ENCODE data around the gene ZCCHC14. TPM values are rescaled to one million over a fixed set of nuclear protein-coding genes. Genes with fewer than 3 reads are reported as not detected.

Gene ZCCHC14
- total and polyA plus RNA-seq, 10 of the 15 experiments (the other 5 are each of a cell fraction or from before 2014, with no cell fraction given): 0.02 to 0.26 (median 0.05) TPM; not detected in 3

- no peak overlapping the region for H3K4me2 ChIP-seq (ENCODE audit: control insufficient read depth, insufficient read depth)
- H3K4me1 ChIP-seq (ENCODE audit: control insufficient read depth, insufficient read depth, low read length): no peaks in the 10 kb centered on the region; the same call in 1 of the 2 replicates
- no peak overlapping the region for H3K27ac ChIP-seq (ENCODE audit: control insufficient read depth, insufficient read depth)
- RAD21 ChIA-PET (ENCODE audit: unreplicated experiment): no interaction called here
- H3K27me3 ChIP-seq (replicated peaks in 1 of 2; ENCODE audit: control insufficient read depth in 2 of 2, insufficient read depth in 2 of 2, low read length in 1 of 2): no peaks in the 10 kb centered on the region
- H2AFZ ChIP-seq (ENCODE audit: control insufficient read depth, low read depth, low read length): no peak overlapping the region
- FAIRE-seq: no peak
- POLR2A ChIA-PET: no interaction called here
- no peak for TF ChIP-seq SRF (IDR thresholded peaks at IDR 0.05; ENCODE audit: low read depth in 2 of 2, low read length in 2 of 2)
- no peak for TF ChIP-seq JUNB (IDR thresholded peaks at IDR 0.05)
- TF ChIP-seq NFIC (IDR thresholded peaks at IDR 0.05; ENCODE audit: low read depth, low read length): no peak
- TF ChIP-seq E4F1 (IDR thresholded peaks at IDR 0.05; ENCODE audit: borderline replicate concordance, partially characterized antibody): no peak
- no peak for TF ChIP-seq ZNF384 (IDR thresholded peaks at IDR 0.05; ENCODE audit: borderline replicate concordance, low read depth, low read length)
- no peak for TF ChIP-seq FOXM1 (IDR thresholded peaks at IDR 0.05; ENCODE audit: low read depth, low read length)
- no peak for TF ChIP-seq ZNF274 (IDR thresholded peaks at IDR 0.05; ENCODE audit: insufficient read depth, insufficient read length)
- no peak for TF ChIP-seq NR2C2 (IDR thresholded peaks at IDR 0.05; ENCODE audit: borderline replicate concordance, control insufficient read depth, insufficient read length, low read depth)
- no peak for TF ChIP-seq KAT2A (conservative IDR thresholded peaks at IDR 0.05; ENCODE audit: control insufficient read depth, low read depth, low read length)
- no peak for TF ChIP-seq E2F4 (IDR thresholded peaks at IDR 0.05; ENCODE audit: low read depth, low read length)
- H3K9ac ChIP-seq (ENCODE audit: control insufficient read depth, insufficient read depth, low read length): no peak overlapping the region
- H3K79me2 ChIP-seq (ENCODE audit: control insufficient read depth, insufficient read depth, low read length): no peaks in the 10 kb centered on the region
- H3K9me3 ChIP-seq (replicated peaks; ENCODE audit: control insufficient read depth, insufficient read depth, low read length): no peaks in the 10 kb centered on the region
- WGBS (ENCODE audit: insufficient coverage, insufficient replicate concordance, low lambda C conversion rate, missing lambda C conversion rate): 60% methylated on average over 22 of the region's 23 CpGs
- H3K4me3 ChIP-seq: no peak overlapping the region
- DNase-seq (ENCODE audit: low read depth, low spot score): no peak
- CTCF ChIA-PET: no interaction called here
- SMC1A ChIA-PET (ENCODE audit: uncharacterized antibody, unreplicated experiment): interaction anchor here (1.2 kb wide), 1 partner anchor 42 kb away, joined by 3 read pairs; no protein-coding TSS in a partner anchor
- no peaks in the 10 kb centered on the region for H4K20me1 ChIP-seq (ENCODE audit: control insufficient read depth, insufficient read depth)
- H3K36me3 ChIP-seq (ENCODE audit: control insufficient read depth in 2 of 2, insufficient read depth in 2 of 2, low read length in 1 of 2): no peaks in the 10 kb centered on the region
- no TSS peak for BruUV-seq (replicated peaks)
- intact Hi-C loops (cut with micrococcal nuclease; ENCODE audit: unreplicated experiment): no loop called here
- in situ Hi-C loops (cut with MboI): no loop called here
- ATAC-seq: no peak
Measured at GRCh38 chr16:87458424-87458915, 34.4 kb downstream of the ZCCHC14 start.
